C4-2B (cell line): ENCODE measurements around the gene CCR6.

Source experiments
- CTCF ChIP-seq: fragments of 450-650 bp; conservative IDR thresholded peaks from 2 replicates; pipeline ENCODE4 v1.5.1; 2017; ENCODE audit warnings: mild to moderate bottlenecking
- ZFX ChIP-seq: fragments of 450-650 bp; IDR thresholded peaks from 2 replicates; pipeline ENCODE4 v1.6.1; 2017

- no peak for TF ChIP-seq CTCF
- no peak for TF ChIP-seq ZFX
These were observed 31.1 kb upstream of the CCR6 start for GRCh38 chr6:167091805-167092107.
